Mesodermal cell (in vitro differentiated cells): Measurements from ENCODE around the gene MLLT11.
"Not testable (repeated sequence)": the region's sequence is repeated elsewhere in the genome, so short reads cannot be mapped to it uniquely, and the experiment has no call there.

Experiments
- H3K27ac ChIP-seq: 2 replicates; pipeline ENCODE4 v1.7.0; 2013; ENCODE audit warnings: mild to moderate bottlenecking, low read depth, low read length, moderate library complexity; ENCODE audit not compliant: severe bottlenecking
- H3K36me3 ChIP-seq: 2 replicates; pipeline ENCODE4 v1.7.1; 2013; ENCODE audit warnings: mild to moderate bottlenecking, low read length, moderate library complexity; ENCODE audit not compliant: control insufficient read depth, insufficient read depth
- H3K4me1 ChIP-seq: one replicate; pipeline ENCODE4 v1.7.1; 2013; ENCODE audit warnings: mild to moderate bottlenecking, low read length; ENCODE audit not compliant: insufficient read depth, control insufficient read depth, poor library complexity, severe bottlenecking
- H3K4me3 ChIP-seq: 2 replicates; pipeline ENCODE4 v1.7.0; 2013; ENCODE audit warnings: low read length, control low read depth, mild to moderate bottlenecking; ENCODE audit not compliant: insufficient read depth, poor library complexity, severe bottlenecking; ENCODE audit errors: extremely low read depth
- H3K9me3 ChIP-seq: 2 replicates; pipeline ENCODE4 v1.7.1; 2013; ENCODE audit warnings: mild to moderate bottlenecking, low read length, moderate library complexity; ENCODE audit not compliant: control insufficient read depth
- WGBS, 2 experiments: methylation state at CpG; one replicate each; pipeline ENCODE4 v1.1.5; 2013; ENCODE audit warnings: missing lambda C conversion rate in 2 of 2; ENCODE audit not compliant: insufficient coverage in 2 of 2; 5-methylcytosine and 5-hydroxymethylcytosine counted together

The MLLT11 gene

GRCh38 chr1:151070474-151071276 is 10.5 kb downstream of the MLLT11 start, which contains the start of gene GABPB2:
Gene GABPB2, plus strand, starts transcription at chr1:151070761. Its CDS starts 17,429 bp downstream, at chr1:151088190.
- H3K27ac ChIP-seq = peak within 1 kb of the TSS; percentile 95
- peaks cover 4% of the 10 kb centered on the region for H3K4me1 ChIP-seq
- peak within 1 kb of the TSS; percentile 57 for H3K4me3 ChIP-seq
- peaks cover 46% of the 10 kb centered on the region for H3K36me3 ChIP-seq
- H3K9me3 ChIP-seq = no peaks in the 10 kb centered on the region
- WGBS, 2 experiments = 6 to 10% methylated on average over 35 to 44 of the region's 50 CpGs

- WGBS, 2 experiments = 93% methylated on average over 13 of the region's 13 CpGs
- peaks cover 4% of the 10 kb centered on the region for H3K4me1 ChIP-seq
- peaks cover 30% of the 10 kb centered on the region for H3K36me3 ChIP-seq
- H3K27ac ChIP-seq = no peak overlapping the region
- no peak overlapping the region for H3K4me3 ChIP-seq
- no peaks in the 10 kb centered on the region for H3K9me3 ChIP-seq
These were observed 12.0 kb downstream of the MLLT11 start for GRCh38 chr1:151072224-151072623.

GRCh38 chr1:151085953-151086559 is 25.9 kb downstream of the MLLT11 start:
- Histone ChIP-seq H3K27ac (no peak overlapping the region), H3K9me3 (no peaks in the 10 kb centered on the region), H3K4me1 (no peaks in the 10 kb centered on the region), H3K4me3 (no peak overlapping the region), H3K36me3 (no peaks in the 10 kb centered on the region)
- WGBS, 2 experiments = 90 to 100% methylated on average over 1 to 2 of the region's 4 CpGs

- not testable (repeated sequence) for H3K9me3 ChIP-seq, H3K36me3 ChIP-seq, H3K27ac ChIP-seq, H3K4me3 ChIP-seq, H3K4me1 ChIP-seq
- WGBS, 2 experiments = 90 to 94% methylated on average over 4 to 5 of the region's 6 CpGs
These were observed 37.2 kb downstream of the MLLT11 start for GRCh38 chr1:151097426-151097825.

GRCh38 chr1:151098126-151098525 is 37.9 kb downstream of the MLLT11 start:
- 83% methylated on average over 1 of the region's 1 CpG; no CpG with 5 or more reads in 1 of the 2 experiments for WGBS, 2 experiments
- Histone ChIP-seq H3K27ac (no peak overlapping the region), H3K4me3 (no peak overlapping the region), H3K9me3 (no peaks in the 10 kb centered on the region), H3K4me1 (no peaks in the 10 kb centered on the region), H3K36me3 (no peaks in the 10 kb centered on the region)

GRCh38 chr1:151104630-151105029 is 44.4 kb downstream of the MLLT11 start:
- no peaks in the 10 kb centered on the region for H3K9me3 ChIP-seq
- no peaks in the 10 kb centered on the region for H3K36me3 ChIP-seq
- no peaks in the 10 kb centered on the region for H3K4me1 ChIP-seq
- H3K27ac ChIP-seq = no peak overlapping the region
- no peak overlapping the region for H3K4me3 ChIP-seq

- no peak overlapping the region for H3K4me3 ChIP-seq
- no peaks in the 10 kb centered on the region for H3K4me1 ChIP-seq
- no peak overlapping the region for H3K27ac ChIP-seq
- H3K36me3 ChIP-seq = no peaks in the 10 kb centered on the region
- H3K9me3 ChIP-seq = no peaks in the 10 kb centered on the region
- WGBS, 2 experiments = 60% methylated on average over 1 of the region's 2 CpGs; no CpG with 5 or more reads in 1 of the 2 experiments
These were observed 46.7 kb downstream of the MLLT11 start for GRCh38 chr1:151106894-151107293.

GRCh38 chr1:151108331-151108730 is 48.1 kb downstream of the MLLT11 start:
- Histone ChIP-seq H3K27ac (no peak overlapping the region), H3K4me3 (no peak overlapping the region), H3K36me3 (no peaks in the 10 kb centered on the region), H3K9me3 (no peaks in the 10 kb centered on the region), H3K4me1 (no peaks in the 10 kb centered on the region)
- 100% methylated on average over 3 of the region's 5 CpGs for WGBS, 2 experiments

- Histone ChIP-seq H3K4me3 (no peak overlapping the region), H3K9me3 (no peaks in the 10 kb centered on the region), H3K4me1 (no peaks in the 10 kb centered on the region), H3K36me3 (peaks cover 5% of the 10 kb centered on the region), H3K27ac (no peak overlapping the region)
- no CpG with 5 or more reads among the region's 5 CpGs for WGBS, 2 experiments
These were observed 53.7 kb downstream of the MLLT11 start for GRCh38 chr1:151113877-151114276.
